HG03354 (cell line): Measurements from ENCODE around the gene CXorf49B.

Source experiments
- ATAC-seq: cut with Tn5 transposase; IDR thresholded peaks from one replicate; pipeline ENCODE4 v1.9.1; 2021; ENCODE audit warnings: mild to moderate bottlenecking; ENCODE audit not compliant: unreplicated experiment, poor library complexity, severe bottlenecking

Gene CXorf49B

GRCh38 chrX:71815121-71815905 lies 52.2 kb downstream of the CXorf49B start:
- no peak for ATAC-seq

- ATAC-seq: no peak
These were observed 52.7 kb downstream of the CXorf49B start for GRCh38 chrX:71815906-71816156.
